HEK293 (cell line): ENCODE data around the gene BTNL9.
"Not testable (repeated sequence)": the region's sequence is repeated elsewhere in the genome, so short reads cannot be mapped to it uniquely, and the experiment has no call there.

ENCODE experiments used
- CTCF ChIA-PET: fragments of 350-600 bp; formaldehyde crosslinking; extraction: SDS; loops from one replicate; lab custom pipeline; 2021; ENCODE audit warnings: antibody characterized with exemption; lab: Yijun Ruan, JAX
- POLR2A ChIA-PET: fragments of 300-600 bp; formaldehyde crosslinking; extraction: SDS; loops from one replicate; lab custom pipeline; 2020; ENCODE audit warnings: antibody characterized with exemption, inconsistent platforms; lab: Yijun Ruan, JAX
- H3K27ac ChIP-seq: fragments of 200-500 bp; sonication (Bioruptor generic); 2 replicates; pipeline ENCODE4 v1.5.1; 2014; ENCODE audit warnings: low read depth, low read length, control low read depth, inconsistent platforms; ENCODE audit errors: extremely low read depth
- H3K36me3 ChIP-seq, 2 experiments: fragments of 200-500 bp in 1 of 2; sonication (Bioruptor generic) in 1 of 2; 1 replicate in 1 of 2; 2 replicates in 1 of 2; pipeline ENCODE4 v1.5.1; 2014 to 2017; ENCODE audit warnings: inconsistent platforms in 2 of 2, low read length in 2 of 2; ENCODE audit not compliant: control insufficient read depth in 2 of 2, insufficient read depth in 1 of 2
- H3K4me1 ChIP-seq: fragments of 200-500 bp; sonication (Bioruptor generic); 2 replicates; pipeline ENCODE4 v1.5.1; 2014; ENCODE audit warnings: mild to moderate bottlenecking, low read length, inconsistent platforms; ENCODE audit not compliant: control insufficient read depth, insufficient read depth
- H3K4me3 ChIP-seq: 2 replicates; pipeline ENCODE4 v1.5.1; 2011; ENCODE audit warnings: low read depth, mild to moderate bottlenecking, control low read depth, low read length, moderate library complexity
- H3K9me3 ChIP-seq: fragments of 200-500 bp; sonication (Bioruptor generic); 2 replicates; pipeline ENCODE4 v1.5.1; 2014; ENCODE audit warnings: low read depth, low read length, inconsistent platforms; ENCODE audit not compliant: control insufficient read depth, insufficient read depth
- EGR2 ChIP-seq: fragments of 450-650 bp; formaldehyde crosslinking; IDR thresholded peaks from 2 replicates; pipeline ENCODE4 v1.5.1; 2016; ENCODE audit warnings: low read depth, missing biosample characterization, missing genetic modification characterization
- MYNN ChIP-seq: fragments of 450-650 bp; formaldehyde crosslinking; IDR thresholded peaks from 2 replicates; pipeline ENCODE4 v1.5.1; 2016; ENCODE audit warnings: missing biosample characterization, missing genetic modification characterization, borderline replicate concordance
- PRDM6 ChIP-seq: fragments of 450-650 bp; formaldehyde crosslinking; IDR thresholded peaks from 2 replicates; pipeline ENCODE4 v1.5.1; 2017; ENCODE audit warnings: missing biosample characterization, missing genetic modification characterization
- SCRT2 ChIP-seq: fragments of 450-650 bp; formaldehyde crosslinking; IDR thresholded peaks from 2 replicates; pipeline ENCODE4 v1.5.1; 2016; ENCODE audit warnings: missing biosample characterization, missing genetic modification characterization
- ZBTB21 ChIP-seq: fragments of 450-650 bp; formaldehyde crosslinking; IDR thresholded peaks from 2 replicates; pipeline ENCODE4 v1.5.1; 2017; ENCODE audit warnings: missing biosample characterization, missing genetic modification characterization
- ZBTB49 ChIP-seq: fragments of 450-650 bp; formaldehyde crosslinking; IDR thresholded peaks from 2 replicates; pipeline ENCODE4 v1.5.1; 2016; ENCODE audit warnings: missing biosample characterization, missing genetic modification characterization, low read depth
- ZBTB8A ChIP-seq: fragments of 450-650 bp; formaldehyde crosslinking; IDR thresholded peaks from 2 replicates; pipeline ENCODE4 v1.5.1; 2016; ENCODE audit warnings: missing biosample characterization, missing genetic modification characterization
- ZFHX2 ChIP-seq: fragments of 450-650 bp; formaldehyde crosslinking; conservative IDR thresholded peaks from 2 replicates; pipeline ENCODE4 v1.5.1; 2016; ENCODE audit warnings: missing biosample characterization, missing genetic modification characterization
- ZNF133 ChIP-seq: fragments of 450-650 bp; formaldehyde crosslinking; IDR thresholded peaks from 2 replicates; pipeline ENCODE4 v1.5.1; 2016; ENCODE audit warnings: missing biosample characterization, missing genetic modification characterization
- ZNF175 ChIP-seq: fragments of 450-650 bp; formaldehyde crosslinking; IDR thresholded peaks from 2 replicates; pipeline ENCODE4 v1.5.1; 2016; ENCODE audit warnings: missing biosample characterization, missing genetic modification characterization
- ZNF221 ChIP-seq: fragments of 450-650 bp; formaldehyde crosslinking; IDR thresholded peaks from 2 replicates; pipeline ENCODE4 v1.5.1; 2017; ENCODE audit warnings: missing biosample characterization, missing genetic modification characterization, borderline replicate concordance
- ZNF341 ChIP-seq: fragments of 450-650 bp; formaldehyde crosslinking; IDR thresholded peaks from 2 replicates; pipeline ENCODE4; 2016; ENCODE audit warnings: low read depth, missing biosample characterization, missing genetic modification characterization
- ZNF501 ChIP-seq: fragments of 450-650 bp; formaldehyde crosslinking; IDR thresholded peaks from 2 replicates; pipeline ENCODE4 v1.5.1; 2016; ENCODE audit warnings: missing biosample characterization, missing genetic modification characterization
- ZNF513 ChIP-seq: fragments of 450-650 bp; IDR thresholded peaks from 2 replicates; pipeline ENCODE4 v1.5.1; 2018; ENCODE audit warnings: missing biosample characterization, missing genetic modification characterization
- ZNF530 ChIP-seq: fragments of 450-650 bp; formaldehyde crosslinking; IDR thresholded peaks from 2 replicates; pipeline ENCODE4 v1.5.1; 2016; ENCODE audit warnings: low read depth, missing biosample characterization, missing genetic modification characterization
- ZNF561 ChIP-seq: fragments of 450-650 bp; IDR thresholded peaks from 2 replicates; pipeline ENCODE4 v1.5.1; 2018; ENCODE audit warnings: missing biosample characterization, missing genetic modification characterization, borderline replicate concordance
- ZNF626 ChIP-seq: fragments of 450-650 bp; sonication (Bioruptor Pico); formaldehyde crosslinking; IDR thresholded peaks from 2 replicates; pipeline ENCODE4 v1.5.1; 2018; ENCODE audit warnings: missing biosample characterization, missing genetic modification characterization, inconsistent platforms
- ZNF664 ChIP-seq: fragments of 450-650 bp; formaldehyde crosslinking; IDR thresholded peaks from 2 replicates; pipeline ENCODE4 v1.5.1; 2016; ENCODE audit warnings: missing biosample characterization, missing genetic modification characterization
- TF ChIP-seq, protein P1 (sequence below): fragments of 450-650 bp; formaldehyde crosslinking; conservative IDR thresholded peaks from 2 replicates; pipeline ENCODE4 v1.5.1; 2016; ENCODE audit warnings: low read depth, missing biosample characterization, missing genetic modification characterization

BTNL9 gene

GRCh38 chr5:181104606-181105390 lies 64.7 kb downstream of the BTNL9 start:
- POLR2A ChIA-PET, result not testable (repeated sequence)

DNA sequence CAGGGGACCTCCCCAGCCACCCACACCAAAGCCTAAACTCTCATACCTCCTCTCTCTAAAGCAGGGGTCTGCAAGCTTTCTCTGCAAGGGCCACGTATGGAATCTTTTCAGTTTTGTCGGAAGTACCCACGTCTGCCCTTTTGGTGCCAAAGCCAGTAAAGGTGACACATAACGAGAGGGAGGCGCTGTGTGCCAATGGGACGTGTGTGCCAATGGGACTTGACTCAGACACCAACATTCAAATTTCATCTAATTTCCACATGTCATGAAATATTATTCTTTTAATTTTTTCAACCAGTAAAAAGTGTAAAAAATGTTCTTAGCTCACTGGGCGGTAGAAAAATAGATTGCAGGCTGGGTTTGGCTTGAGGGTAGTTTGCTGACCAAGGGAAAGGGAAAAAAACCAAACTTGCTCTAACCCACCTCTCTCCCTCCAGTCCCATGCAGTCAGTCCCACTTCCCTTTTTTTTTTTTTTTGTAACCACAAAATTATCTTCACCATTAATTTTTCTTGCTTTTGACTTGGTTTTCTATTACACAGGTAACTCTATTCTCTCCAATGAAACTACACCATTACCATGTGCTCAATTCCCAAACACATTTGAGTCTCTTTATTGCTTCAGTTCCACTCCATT lies 65.4 kb downstream of the BTNL9 start:
- H3K9me3 ChIP-seq, result no peaks in the 10 kb centered on the region
- TF ChIP-seq ZBTB49 (tag by site-specific recombination), result no peak
- no peak for TF ChIP-seq ZBTB8A (tag by site-specific recombination)
- TF ChIP-seq, protein P1, sequence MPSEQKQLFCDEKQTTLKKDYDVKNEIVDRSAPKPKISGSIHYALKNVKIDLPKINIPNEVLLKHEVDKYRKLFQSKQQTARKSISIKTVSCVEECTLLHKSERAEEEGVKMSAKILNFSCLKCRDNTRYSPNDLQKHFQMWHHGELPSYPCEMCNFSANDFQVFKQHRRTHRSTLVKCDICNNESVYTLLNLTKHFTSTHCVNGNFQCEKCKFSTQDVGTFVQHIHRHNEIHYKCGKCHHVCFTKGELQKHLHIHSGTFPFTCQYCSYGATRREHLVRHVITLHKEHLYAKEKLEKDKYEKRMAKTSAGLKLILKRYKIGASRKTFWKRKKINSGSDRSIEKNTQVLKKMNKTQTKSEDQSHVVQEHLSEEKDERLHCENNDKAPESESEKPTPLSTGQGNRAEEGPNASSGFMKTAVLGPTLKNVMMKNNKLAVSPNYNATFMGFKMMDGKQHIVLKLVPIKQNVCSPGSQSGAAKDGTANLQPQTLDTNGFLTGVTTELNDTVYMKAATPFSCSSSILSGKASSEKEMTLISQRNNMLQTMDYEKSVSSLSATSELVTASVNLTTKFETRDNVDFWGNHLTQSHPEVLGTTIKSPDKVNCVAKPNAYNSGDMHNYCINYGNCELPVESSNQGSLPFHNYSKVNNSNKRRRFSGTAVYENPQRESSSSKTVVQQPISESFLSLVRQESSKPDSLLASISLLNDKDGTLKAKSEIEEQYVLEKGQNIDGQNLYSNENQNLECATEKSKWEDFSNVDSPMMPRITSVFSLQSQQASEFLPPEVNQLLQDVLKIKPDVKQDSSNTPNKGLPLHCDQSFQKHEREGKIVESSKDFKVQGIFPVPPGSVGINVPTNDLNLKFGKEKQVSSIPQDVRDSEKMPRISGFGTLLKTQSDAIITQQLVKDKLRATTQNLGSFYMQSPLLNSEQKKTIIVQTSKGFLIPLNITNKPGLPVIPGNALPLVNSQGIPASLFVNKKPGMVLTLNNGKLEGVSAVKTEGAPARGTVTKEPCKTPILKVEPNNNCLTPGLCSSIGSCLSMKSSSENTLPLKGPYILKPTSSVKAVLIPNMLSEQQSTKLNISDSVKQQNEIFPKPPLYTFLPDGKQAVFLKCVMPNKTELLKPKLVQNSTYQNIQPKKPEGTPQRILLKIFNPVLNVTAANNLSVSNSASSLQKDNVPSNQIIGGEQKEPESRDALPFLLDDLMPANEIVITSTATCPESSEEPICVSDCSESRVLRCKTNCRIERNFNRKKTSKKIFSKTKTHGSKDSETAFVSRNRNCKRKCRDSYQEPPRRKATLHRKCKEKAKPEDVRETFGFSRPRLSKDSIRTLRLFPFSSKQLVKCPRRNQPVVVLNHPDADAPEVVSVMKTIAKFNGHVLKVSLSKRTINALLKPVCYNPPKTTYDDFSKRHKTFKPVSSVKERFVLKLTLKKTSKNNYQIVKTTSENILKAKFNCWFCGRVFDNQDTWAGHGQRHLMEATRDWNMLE (tag by site-specific recombination), result no peak
- TF ChIP-seq ZBTB21 (tag by site-specific recombination), result no peak
- no peak for TF ChIP-seq ZNF501 (tag by site-specific recombination)
- TF ChIP-seq MYNN, result no peak
- no peak for TF ChIP-seq PRDM6 (tag by site-specific recombination)
- no peak for TF ChIP-seq ZNF133 (tag by site-specific recombination)
- POLR2A ChIA-PET, result no interaction called here
- H3K36me3 ChIP-seq, result no peaks in the 10 kb centered on the region
- no peaks in the 10 kb centered on the region for H3K4me1 ChIP-seq
- no peak overlapping the region for H3K4me3 ChIP-seq
- H3K27ac ChIP-seq, result no peak overlapping the region
- CTCF ChIA-PET, result interaction anchor here (0.6 kb wide), 2 partner anchors 50 to 386 kb away, joined by 3 read pairs; no protein-coding TSS in a partner anchor

More at GRCh38 chr5:181104606-181105390, 64.7 kb downstream of the BTNL9 start:
- not testable (repeated sequence) for H3K27ac ChIP-seq, H3K9me3 ChIP-seq, H3K36me3 ChIP-seq, H3K4me1 ChIP-seq, H3K4me3 ChIP-seq
- TF ChIP-seq SCRT2 (tag by site-specific recombination), result 0 out of 2 replicates have a peak, but pooled peaks have one; percentile 34
- CTCF ChIA-PET, result interaction anchor here (0.6 kb wide), 1 partner anchor 385 kb away, joined by 3 read pairs; no protein-coding TSS in a partner anchor

DNA sequence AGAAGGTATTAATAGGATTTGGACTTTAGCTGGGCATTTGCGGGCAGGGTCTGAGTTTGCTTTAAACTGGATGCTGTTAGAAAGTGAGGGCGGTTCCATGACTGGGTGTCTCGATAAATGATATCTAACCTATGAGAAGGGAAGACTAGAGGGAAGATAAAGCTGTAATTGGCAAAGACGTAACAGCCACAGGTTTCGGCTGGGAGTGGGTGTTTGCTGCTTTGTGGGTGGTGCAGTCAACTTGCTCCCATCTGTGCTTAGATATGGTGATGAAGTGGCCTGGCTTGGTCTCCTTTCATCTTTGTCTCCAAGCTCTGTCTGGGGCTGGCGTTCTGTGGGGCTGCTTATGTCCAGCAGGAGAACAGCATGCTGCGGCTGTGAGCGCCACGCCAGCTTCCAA lies 67.6 kb downstream of the BTNL9 start:
- no peak overlapping the region for H3K4me3 ChIP-seq
- H3K27ac ChIP-seq, result no peak overlapping the region
- ChIA-PET CTCF (no interaction called here), POLR2A (no interaction called here)
- H3K4me1 ChIP-seq, result no peaks in the 10 kb centered on the region
- no peaks in the 10 kb centered on the region for H3K9me3 ChIP-seq
- H3K36me3 ChIP-seq, result no peaks in the 10 kb centered on the region
- TF ChIP-seq ZNF221 (tag by site-specific recombination) (no peak), ZNF561 (tag by site-specific recombination) (no peak), ZNF664 (tag by site-specific recombination) (no peak), ZFHX2 (tag by site-specific recombination) (peak; percentile 38), ZNF513 (no peak), ZNF626 (tag by site-specific recombination) (no peak), ZNF530 (tag by site-specific recombination) (no peak), ZNF175 (tag by site-specific recombination) (no peak), EGR2 (peak; percentile 73), ZNF341 (tag by site-specific recombination) (no peak)
